Measurements from ENCODE around the gene TWIST2.

TWIST2 gene

GRCh38 chr2:238942726-238943300 is 94.9 kb downstream of the TWIST2 start:
- TF ChIP-seq, protein P1, sequence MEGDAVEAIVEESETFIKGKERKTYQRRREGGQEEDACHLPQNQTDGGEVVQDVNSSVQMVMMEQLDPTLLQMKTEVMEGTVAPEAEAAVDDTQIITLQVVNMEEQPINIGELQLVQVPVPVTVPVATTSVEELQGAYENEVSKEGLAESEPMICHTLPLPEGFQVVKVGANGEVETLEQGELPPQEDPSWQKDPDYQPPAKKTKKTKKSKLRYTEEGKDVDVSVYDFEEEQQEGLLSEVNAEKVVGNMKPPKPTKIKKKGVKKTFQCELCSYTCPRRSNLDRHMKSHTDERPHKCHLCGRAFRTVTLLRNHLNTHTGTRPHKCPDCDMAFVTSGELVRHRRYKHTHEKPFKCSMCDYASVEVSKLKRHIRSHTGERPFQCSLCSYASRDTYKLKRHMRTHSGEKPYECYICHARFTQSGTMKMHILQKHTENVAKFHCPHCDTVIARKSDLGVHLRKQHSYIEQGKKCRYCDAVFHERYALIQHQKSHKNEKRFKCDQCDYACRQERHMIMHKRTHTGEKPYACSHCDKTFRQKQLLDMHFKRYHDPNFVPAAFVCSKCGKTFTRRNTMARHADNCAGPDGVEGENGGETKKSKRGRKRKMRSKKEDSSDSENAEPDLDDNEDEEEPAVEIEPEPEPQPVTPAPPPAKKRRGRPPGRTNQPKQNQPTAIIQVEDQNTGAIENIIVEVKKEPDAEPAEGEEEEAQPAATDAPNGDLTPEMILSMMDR (IDR thresholded peaks at IDR 0.05; ENCODE audit: borderline replicate concordance, control extremely low read depth, extremely low read depth, insufficient read depth, missing control alignments): no peak
- in situ Hi-C loops (cut with MboI; ENCODE audit: low sequenced_read_pairs, unreplicated experiment): no loop called here
- no peak for DNase-seq (ENCODE audit: low spot score)

- TF ChIP-seq, protein P1 (IDR thresholded peaks at IDR 0.05; ENCODE audit: borderline replicate concordance, control extremely low read depth, extremely low read depth, insufficient read depth, missing control alignments): no peak
- in situ Hi-C loops (cut with MboI; ENCODE audit: low sequenced_read_pairs, unreplicated experiment): no loop called here
- no peak for DNase-seq (ENCODE audit: low spot score)
Measured at GRCh38 chr2:238943338-238944067, 95.6 kb downstream of the TWIST2 start.

GRCh38 chr2:238945433-238946150 is 97.7 kb downstream of the TWIST2 start:
- in situ Hi-C loops (cut with MboI; ENCODE audit: low sequenced_read_pairs, unreplicated experiment): no loop called here
- TF ChIP-seq, protein P1 (IDR thresholded peaks at IDR 0.05; ENCODE audit: borderline replicate concordance, control extremely low read depth, extremely low read depth, insufficient read depth, missing control alignments): peak; percentile 32

GRCh38 chr2:238946318-238947242 is 98.7 kb downstream of the TWIST2 start:
- in situ Hi-C loops (cut with MboI; ENCODE audit: low sequenced_read_pairs, unreplicated experiment): no loop called here

More at GRCh38 chr2:238945433-238946150, 97.7 kb downstream of the TWIST2 start:
- no peak for DNase-seq (ENCODE audit: low spot score)

GRCh38 chr2:238947243-238947760 is 99.4 kb downstream of the TWIST2 start:
- TF ChIP-seq, protein P1 (IDR thresholded peaks at IDR 0.05; ENCODE audit: borderline replicate concordance, control extremely low read depth, extremely low read depth, insufficient read depth, missing control alignments): no peak
- no peak for DNase-seq (ENCODE audit: low spot score)
- in situ Hi-C loops (cut with MboI; ENCODE audit: low sequenced_read_pairs, unreplicated experiment): no loop called here

More at GRCh38 chr2:238946318-238947242, 98.7 kb downstream of the TWIST2 start:
- TF ChIP-seq, protein P1 (IDR thresholded peaks at IDR 0.05; ENCODE audit: borderline replicate concordance, control extremely low read depth, extremely low read depth, insufficient read depth, missing control alignments): no peak
- no peak for DNase-seq (ENCODE audit: low spot score)

Measured in GM13976 (cell line).